Astrocyte of the hippocampus (primary cell): Measurements from ENCODE around the gene ALPK3.

Source experiments
- DNase-seq: peaks from one replicate; pipeline ENCODE4 v3.0.0; 2011; ENCODE audit warnings: low read depth, low spot score

ALPK3 gene

DNA sequence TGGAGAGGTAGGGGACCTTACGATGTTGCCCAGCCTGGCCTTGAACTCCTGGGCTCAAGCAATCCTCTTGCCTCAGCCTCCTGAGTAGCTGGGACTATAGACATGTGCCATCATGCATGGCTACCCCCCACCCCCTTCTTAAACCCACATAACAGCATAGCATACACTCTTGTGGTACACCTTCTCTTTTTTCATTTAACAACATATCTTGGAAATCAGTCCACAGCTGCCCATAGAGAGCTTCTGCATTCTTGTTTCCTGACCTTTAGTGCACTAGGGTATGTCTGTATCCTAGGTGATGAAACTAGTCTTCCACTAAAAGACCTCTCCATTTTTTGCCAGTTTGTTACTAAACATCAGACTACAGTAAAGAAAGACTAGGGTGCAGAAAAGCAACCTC, 100.3 kb downstream of the ALPK3 start:
- DNase-seq: no peak

DNA sequence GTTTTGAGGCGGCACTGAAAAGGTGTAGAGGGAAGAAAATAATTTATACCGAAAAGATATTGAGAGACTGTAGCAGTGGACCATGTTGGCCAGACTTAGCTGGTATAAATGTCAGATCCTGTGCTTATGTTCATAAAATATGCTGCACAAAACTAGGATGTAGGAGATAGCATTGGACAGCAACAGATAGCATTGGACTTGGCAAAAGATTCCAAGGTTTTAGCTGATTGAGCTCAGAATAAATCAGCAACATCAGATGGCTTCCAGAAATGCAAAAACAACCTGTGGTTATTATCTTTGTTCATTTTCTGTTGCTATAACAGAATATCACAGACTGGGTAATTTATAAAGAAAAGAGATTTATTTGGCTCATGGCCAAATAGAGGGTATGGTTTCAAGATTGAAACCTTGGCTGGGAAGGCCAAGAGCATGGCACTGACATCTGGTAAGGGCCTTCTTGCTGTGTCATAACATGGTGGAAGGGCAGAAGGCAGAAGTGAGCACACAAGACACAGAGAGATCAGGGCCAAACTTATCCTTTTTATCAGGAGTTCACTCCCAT, 102.0 kb downstream of the ALPK3 start:
- no peak for DNase-seq

DNA sequence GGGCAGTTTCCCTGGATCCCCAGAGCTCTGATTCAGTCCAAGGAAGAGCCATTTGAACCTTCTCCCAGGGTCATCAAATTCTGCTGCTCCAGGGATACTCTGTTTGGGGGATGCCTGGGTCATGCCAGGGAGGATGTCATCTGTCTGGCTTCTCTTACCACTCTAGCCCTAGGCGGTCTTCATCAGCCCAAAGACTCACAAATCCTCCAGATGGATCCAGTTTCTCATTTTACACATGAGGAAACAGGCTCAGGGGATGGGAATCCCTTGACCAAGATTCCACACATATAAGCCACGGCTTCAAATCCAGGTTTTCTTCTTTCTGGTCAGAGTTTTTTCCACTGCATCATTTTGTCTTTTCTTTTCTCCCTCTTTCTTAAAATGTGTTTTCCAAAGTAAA, 104.0 kb downstream of the ALPK3 start:
- no peak for DNase-seq

DNA sequence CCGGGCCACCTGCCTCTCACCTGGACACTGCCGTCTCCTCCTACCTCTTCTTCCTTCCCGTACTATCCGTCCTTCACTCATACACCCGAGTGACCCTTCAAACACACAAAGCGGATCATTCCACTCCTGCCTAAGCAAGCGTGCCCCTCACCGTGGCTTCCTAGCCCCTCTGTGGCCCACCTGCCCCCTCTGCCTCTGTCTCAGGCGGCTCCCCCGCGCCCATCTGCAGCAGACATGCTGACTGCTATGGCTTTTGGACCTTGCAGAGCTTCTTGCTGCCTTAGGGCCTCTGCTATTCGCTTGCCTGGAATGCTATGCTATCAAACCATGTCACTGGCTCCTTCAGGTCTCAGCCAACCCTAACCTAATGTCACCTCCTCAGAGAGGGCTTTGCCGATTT, 105.4 kb downstream of the ALPK3 start:
- no peak for DNase-seq
